ENCODE data around the gene EPSTI1.
A peak's percentile ranks its signal among the peaks of the same experiment; 100 is the strongest.

Gene EPSTI1

DNA sequence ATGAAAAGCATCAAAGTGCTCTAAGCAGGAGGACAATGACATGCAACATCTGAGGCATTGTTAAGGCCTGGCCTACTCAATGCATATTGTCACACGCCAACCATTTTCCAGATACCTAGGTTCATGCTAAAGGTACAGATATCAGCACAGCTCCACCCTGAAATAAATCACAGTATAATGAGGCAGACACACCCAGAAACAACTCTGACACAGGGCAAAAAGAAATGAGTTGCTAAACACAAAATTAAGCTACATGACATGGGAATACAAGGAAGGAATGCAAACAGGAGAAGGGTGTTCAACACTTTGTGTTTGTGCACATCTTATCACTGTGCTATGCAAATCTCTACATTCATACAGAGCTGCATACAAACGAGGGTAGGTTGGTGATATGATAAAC, 86.5 kb downstream of the EPSTI1 start:
- H3K27ac ChIP-seq = peak overlapping the region; percentile 83
- TF ChIP-seq, protein P1, sequence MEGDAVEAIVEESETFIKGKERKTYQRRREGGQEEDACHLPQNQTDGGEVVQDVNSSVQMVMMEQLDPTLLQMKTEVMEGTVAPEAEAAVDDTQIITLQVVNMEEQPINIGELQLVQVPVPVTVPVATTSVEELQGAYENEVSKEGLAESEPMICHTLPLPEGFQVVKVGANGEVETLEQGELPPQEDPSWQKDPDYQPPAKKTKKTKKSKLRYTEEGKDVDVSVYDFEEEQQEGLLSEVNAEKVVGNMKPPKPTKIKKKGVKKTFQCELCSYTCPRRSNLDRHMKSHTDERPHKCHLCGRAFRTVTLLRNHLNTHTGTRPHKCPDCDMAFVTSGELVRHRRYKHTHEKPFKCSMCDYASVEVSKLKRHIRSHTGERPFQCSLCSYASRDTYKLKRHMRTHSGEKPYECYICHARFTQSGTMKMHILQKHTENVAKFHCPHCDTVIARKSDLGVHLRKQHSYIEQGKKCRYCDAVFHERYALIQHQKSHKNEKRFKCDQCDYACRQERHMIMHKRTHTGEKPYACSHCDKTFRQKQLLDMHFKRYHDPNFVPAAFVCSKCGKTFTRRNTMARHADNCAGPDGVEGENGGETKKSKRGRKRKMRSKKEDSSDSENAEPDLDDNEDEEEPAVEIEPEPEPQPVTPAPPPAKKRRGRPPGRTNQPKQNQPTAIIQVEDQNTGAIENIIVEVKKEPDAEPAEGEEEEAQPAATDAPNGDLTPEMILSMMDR (conservative IDR thresholded peaks at IDR 0.05) = no peak

DNA sequence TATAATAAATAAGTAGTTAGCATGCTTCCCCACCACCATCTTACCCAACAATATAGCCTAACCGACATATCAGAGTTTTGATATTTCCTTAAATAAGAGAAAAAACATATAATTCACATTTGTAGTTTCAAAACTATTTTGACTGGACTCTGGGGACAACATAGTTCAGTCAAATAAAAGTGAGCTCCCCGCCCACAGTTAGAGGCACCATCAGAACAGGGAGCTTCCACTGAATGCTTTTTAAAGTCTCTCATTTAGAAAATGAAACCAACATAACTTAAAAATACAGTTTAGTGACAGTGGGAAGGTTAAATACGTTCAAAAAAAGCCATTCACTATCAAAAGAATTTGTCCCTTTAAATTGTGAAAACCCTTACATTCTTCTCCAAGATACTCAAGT, 92.8 kb downstream of the EPSTI1 start:
- no peak overlapping the region for H3K27ac ChIP-seq
- TF ChIP-seq, protein P1 (conservative IDR thresholded peaks at IDR 0.05) = no peak

DNA sequence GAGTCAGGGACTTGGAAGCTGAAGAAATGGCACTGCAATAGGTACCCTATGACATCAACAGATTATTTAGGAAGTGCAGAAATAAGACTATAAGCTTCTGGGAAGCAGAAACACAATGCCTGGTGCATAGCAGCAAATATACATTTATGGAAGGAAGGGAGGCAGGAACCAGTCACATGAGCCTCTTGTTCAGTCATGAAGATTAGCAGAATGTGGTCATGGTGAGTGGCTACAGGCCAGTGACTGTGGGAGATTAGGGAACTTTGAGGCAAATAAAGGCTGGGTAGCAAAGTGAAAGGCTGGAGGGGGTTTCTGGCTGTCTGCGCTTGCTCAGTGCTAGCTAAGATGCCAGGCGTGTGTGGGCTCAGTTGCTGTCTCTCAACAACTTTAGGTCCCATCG, 96.3 kb downstream of the EPSTI1 start:
- H3K27ac ChIP-seq = peak overlapping the region; percentile 82
- TF ChIP-seq, protein P1 (conservative IDR thresholded peaks at IDR 0.05) = no peak

DNA sequence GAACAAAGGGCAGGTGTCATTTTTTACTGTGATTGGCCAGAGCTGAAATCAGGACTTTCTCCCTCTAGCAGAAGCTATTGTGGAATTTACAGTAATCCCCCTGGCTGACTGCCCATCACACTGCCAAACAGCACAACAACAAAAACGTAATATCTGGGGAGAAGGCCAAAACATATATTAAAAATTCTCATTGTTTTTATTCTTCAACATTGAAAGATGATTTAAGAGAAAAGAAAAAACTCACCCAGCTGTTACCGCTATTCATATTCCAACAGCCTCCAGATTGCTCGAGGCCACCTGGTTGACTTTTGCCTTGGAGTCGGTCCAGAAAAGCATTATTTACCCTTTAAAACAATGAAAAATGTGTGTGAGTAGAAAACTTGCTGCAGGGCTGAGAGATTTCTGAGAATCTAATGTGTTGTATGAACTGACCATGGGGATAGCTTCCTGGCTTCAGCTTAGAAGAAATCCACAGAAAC, 97.2 kb downstream of the EPSTI1 start:
- TF ChIP-seq, protein P1 (conservative IDR thresholded peaks at IDR 0.05) = no peak
- H3K27ac ChIP-seq = peak overlapping the region; percentile 82

DNA sequence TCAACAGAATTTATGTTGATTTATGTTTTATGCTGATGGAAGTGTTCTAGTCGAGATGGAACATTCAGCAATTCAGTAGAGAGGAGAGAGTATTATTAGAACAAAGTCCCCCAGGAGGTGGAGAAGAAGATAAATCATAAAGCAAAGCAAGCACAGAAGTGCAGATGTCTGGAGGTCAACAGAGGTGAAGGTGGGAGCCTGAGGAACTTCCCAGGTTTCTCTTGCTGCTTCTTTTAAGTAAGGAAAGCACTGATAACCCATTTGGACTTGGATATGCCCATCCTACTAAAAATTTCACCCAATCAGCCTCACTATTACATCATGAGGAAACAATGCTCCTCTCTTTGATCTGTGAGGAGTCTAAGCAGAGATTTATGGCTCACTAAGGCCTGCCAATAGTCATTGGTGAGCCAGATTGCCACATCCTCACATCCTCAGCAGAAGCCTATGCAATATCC, 98.8 kb downstream of the EPSTI1 start:
- TF ChIP-seq, protein P1 (conservative IDR thresholded peaks at IDR 0.05) = no peak
- H3K27ac ChIP-seq = peak overlapping the region; percentile 82

DNA sequence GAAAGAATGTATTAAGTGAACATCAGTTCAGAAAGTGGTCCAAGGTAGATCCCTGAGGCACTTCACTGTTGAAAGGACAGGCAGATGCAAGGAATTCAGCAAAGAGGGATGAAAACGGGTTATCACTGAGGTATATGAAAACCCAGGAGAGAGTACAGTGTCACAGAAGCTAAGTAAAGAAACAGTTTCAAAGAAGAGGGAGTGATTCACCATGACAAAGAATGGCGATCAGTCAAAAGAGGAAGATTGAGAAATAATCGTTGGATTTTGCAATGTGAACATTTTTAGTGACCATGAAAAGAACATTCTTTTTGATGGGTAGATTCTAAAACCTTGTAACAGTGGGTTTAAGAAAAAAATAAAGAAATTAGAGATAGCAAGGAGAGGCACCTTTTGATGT, 99.3 kb downstream of the EPSTI1 start:
- TF ChIP-seq, protein P1 (conservative IDR thresholded peaks at IDR 0.05) = no peak
- peak overlapping the region; percentile 82 for H3K27ac ChIP-seq

DNA sequence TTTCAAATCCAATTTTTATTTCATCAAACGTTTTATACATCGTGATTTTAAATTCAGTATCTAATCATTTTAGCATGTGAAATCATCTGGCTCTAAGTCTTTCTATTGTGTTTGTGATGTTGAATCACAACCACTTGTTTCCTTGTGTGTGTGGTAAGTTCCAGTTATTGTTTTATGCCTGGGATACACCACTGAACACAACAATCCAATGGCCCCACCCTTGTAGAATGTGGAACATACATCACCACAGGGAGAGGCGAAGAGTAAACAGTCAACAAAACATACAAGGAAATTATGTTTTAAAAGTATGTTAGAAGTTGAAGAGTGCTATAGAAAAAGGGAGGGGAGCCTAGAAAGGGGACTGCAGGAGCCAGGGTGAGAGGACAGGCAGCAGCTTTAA, 100.5 kb downstream of the EPSTI1 start:
- TF ChIP-seq, protein P1 (conservative IDR thresholded peaks at IDR 0.05) = no peak
- H3K27ac ChIP-seq = no peak overlapping the region

Data from VCaP (cell line).